Measurements from ENCODE around the gene ADGRB2.

GRCh38 chr1:31679676-31680230, 84.4 kb downstream of the ADGRB2 start:
- TF ChIP-seq POLR2A (IDR thresholded peaks at IDR 0.05) (no peak), CTCF (IDR thresholded peaks at IDR 0.05) (no peak)

Data from esophagus squamous epithelium (tissue), 4 donors.